Peyer's patch (tissue), 4 donors: ENCODE data around the gene DENND4B.
"Not testable (repeated sequence)": the region's sequence is repeated elsewhere in the genome, so short reads cannot be mapped to it uniquely, and the experiment has no call there.

Experiments
- POLR2A ChIP-seq, 2 donors: fragments of 450-650 bp; IDR thresholded peaks; one replicate each; pipeline ENCODE4 v1.5.1; 2017; ENCODE audit warnings: antibody characterized with exemption in 2 of 2, mild to moderate bottlenecking in 2 of 2, moderate library complexity in 2 of 2
- TF ChIP-seq, protein P1 (sequence below), 6 experiments: fragments of 450-650 bp in 4 of 6; fragments of 200-600 bp in 2 of 6; sonication (generic) in 1 of 6; IDR thresholded peaks; one replicate each; pipeline ENCODE4 v1.5.1; 2017 to 2019; ENCODE audit warnings: antibody characterized with exemption in 6 of 6, mild to moderate bottlenecking in 3 of 6, moderate library complexity in 1 of 6

DNA sequence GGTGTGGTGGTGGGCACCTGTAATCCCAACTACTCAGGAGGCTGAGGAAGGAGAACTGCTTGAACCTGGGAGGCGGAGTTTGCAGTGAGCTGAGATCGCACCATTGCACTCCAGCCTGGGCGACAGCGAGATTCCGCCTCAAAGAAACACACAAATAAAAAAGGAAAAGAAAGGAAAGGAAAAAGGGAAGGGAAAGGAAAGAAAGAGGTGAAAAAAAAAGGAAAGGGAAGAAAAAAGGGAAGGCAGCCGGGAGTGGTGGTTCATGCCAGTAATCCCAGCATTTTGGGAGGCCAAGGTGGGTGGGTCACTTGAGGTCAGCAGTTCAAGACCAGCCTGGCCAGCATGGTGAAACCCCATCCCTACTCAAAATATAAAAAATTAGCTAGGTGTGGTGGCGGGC lies 55.5 kb downstream of the DENND4B start:
- TF ChIP-seq, protein P1, sequence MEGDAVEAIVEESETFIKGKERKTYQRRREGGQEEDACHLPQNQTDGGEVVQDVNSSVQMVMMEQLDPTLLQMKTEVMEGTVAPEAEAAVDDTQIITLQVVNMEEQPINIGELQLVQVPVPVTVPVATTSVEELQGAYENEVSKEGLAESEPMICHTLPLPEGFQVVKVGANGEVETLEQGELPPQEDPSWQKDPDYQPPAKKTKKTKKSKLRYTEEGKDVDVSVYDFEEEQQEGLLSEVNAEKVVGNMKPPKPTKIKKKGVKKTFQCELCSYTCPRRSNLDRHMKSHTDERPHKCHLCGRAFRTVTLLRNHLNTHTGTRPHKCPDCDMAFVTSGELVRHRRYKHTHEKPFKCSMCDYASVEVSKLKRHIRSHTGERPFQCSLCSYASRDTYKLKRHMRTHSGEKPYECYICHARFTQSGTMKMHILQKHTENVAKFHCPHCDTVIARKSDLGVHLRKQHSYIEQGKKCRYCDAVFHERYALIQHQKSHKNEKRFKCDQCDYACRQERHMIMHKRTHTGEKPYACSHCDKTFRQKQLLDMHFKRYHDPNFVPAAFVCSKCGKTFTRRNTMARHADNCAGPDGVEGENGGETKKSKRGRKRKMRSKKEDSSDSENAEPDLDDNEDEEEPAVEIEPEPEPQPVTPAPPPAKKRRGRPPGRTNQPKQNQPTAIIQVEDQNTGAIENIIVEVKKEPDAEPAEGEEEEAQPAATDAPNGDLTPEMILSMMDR (IDR thresholded peaks at IDR 0.05), result not testable (repeated sequence)
- not testable (repeated sequence) for TF ChIP-seq POLR2A (IDR thresholded peaks at IDR 0.05)
